Stimulated activated CD8-positive, alpha-beta memory T cell treated with anti-CD3 and anti-CD28 coated beads, Interleukin-12 subunit alpha, Interleukin-12 subunit beta, amount 100 ng/mL, for 24 hours (primary cell): ENCODE measurements around the gene DLX2.

Experiments used
- DNase-seq: peaks from one replicate; pipeline ENCODE4 v3.0.0-alpha.2; 2020; ENCODE audit errors: extremely low read depth

Gene DLX2

DNA sequence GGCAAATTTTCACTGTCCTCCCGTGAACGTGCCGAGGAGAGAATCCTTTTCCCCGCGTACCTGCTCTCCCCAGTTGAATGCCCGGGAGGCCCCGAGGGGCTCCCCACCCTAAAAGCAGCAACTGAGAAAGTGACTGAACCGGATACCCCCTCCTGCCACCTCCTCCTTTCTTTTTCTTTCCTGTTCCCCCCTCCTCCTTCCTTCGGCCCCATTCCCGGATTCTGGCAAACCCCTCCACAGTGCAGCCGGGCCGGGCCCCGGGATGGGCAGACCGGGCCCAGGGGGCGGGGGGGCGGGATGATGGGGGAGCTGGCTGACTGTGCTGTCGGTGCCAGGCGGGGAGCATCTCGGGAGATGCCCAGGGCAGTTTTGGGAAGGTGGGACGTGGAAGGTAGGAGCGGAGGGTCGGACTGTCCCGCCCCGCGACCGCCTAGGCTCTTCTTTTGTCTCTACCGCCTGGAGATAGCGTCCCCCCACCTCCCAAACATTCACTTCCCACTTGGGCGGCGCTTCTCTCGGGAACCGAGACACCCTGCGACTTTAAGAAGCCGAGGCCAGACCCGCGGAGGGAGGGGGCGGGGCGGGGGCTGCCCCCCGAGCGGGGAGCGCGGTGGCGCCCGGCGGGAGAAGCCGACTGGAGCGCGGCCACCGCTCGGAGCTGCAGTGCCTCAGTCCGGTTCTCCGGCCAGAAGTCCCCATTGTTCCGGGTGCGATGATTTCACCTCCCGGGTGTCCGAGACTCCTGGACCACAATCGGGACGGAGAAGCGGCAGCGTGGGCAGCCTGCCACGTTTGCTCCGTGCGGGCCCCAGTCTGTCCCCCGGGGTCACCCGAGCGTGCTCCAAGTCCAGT is 8.2 kb downstream of the DLX2 start:
- no peak for DNase-seq

DNA sequence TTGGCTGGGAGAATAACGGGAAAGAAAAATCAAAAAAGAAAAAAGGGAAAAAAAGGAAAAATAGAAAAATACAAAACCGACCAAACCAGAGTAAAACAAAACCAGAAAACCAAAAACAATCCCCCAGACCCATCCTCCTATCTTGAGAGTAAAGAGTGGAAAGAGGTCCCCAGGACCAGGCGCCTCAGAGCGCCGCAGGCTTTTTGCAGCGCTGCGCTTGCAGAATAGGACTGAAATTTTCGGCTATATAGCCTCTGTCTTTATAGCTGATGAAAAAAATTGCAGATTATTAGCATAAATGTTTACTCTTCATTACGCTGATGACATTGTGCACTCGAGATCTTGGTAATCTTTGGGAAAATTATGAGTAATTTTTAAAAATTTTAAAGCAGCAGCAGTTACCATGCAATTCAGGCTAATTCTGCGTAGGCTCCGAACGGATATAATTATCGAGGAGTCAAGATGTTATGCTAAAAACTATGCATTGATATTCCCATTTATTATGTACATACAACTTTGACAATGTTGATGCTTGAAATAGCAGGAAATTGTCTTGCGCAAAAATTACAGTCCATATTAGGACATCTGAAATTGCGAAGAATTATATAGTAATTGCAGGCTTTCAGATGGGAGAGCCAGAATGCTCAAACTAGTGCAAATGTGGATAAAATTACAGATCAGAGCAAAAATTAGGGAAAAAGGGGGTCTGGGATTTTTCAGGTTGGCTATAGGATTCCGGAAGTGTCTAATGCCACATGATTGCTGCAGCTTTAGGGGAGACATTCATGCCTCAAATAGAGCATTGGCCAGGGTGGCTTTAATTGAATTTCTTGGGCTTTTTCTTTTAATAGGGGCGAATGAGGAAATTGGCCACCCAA is 9.0 kb downstream of the DLX2 start:
- DNase-seq: no peak

DNA sequence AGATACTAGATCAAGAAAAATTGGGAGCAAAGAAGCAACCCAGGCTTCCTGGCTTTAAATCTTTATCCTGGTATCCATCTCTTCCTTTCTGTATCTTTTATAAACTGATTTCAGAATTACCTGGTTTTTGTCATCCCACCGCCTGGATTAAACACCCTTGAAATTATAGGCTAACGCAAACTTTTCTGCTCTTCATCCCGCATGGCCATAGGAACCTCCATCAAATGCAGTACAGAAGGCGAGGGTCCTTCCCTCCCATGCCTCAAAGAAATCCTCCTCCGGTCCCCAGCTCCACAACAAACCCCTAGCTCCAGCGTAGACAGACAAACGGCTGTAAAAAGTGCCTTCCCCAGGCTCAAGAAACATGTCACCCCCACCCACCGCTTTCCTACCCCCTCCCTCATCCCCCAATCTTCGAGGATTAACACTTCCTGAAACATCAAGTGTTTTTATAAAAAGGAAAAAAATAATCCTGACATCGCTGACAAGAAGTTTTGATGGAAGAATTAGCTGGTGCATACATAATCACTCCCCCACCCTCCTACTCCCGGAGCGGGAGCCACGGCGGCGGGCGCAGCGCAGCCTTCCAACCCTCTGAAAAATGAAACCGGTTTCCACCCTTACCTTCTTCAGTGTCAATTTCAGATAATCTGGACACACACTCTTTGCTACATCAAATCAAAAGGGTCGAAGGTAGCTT is 9.8 kb downstream of the DLX2 start:
- DNase-seq: no peak

DNA sequence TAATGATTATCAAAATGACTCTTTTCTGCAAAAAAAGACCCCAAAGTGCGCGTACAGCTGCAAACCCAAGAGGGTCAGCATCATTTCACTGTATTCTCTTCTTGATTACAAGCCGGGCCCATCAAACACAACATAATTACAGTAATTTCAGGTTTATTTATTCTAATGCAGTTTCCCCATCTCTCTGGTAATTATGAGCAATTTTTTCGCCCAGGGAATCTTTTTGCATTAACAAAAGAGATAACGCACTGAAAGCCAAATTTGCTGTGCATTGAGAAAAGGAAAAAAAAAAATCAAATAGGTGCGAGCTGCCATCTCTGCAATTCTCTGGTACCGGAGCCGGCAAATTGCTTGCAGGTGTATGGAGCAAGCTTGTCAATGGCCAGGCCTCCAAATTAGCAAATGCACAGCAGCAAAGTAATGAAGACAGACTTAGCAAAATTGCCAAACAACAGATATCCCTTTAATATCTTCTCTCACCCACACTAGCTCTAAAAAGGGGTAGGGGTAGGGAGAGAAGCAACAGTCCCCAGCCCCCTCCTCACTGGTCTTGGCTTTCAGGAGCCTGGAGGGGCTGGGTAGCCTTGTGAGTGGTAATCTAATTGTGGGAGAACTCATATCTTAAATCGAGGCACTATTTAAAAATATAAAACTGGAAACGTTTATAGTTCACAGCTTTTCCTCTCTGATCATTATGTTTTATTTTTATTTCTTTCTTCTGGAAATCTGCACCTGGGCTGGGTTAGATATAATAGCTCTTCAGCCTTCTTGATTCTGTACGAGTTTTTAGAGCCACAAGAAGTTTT is 10.7 kb downstream of the DLX2 start:
- DNase-seq: no peak

DNA sequence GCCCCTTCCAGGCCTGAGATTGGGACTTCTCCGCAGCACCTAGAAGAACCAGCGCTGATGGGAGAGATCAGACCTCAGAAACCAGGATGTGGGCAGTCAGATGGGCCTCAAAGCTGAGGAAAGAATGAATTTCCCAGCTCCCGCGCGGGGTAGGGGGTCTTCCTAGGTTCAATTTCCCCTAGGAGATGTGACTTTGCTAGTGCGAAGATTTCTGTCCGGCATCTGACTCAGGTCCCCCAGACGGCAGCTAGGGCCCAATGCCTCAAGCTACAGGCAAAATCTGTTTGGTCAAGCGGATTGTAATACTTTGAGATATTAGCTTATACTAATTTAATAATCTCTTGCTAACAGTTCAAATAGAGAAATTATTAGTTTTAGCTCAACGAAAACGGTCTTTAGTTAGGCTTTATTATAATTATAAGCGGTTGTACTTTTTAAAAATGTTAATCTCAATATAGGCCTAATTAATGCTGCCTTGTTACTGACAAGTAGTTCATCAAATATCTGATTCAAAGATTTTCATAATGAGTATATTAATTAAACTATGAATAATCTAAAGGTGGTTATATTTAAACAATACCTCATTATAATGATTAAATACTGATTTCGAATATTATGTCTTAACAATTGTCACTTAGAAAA is 11.6 kb downstream of the DLX2 start:
- DNase-seq: no peak

DNA sequence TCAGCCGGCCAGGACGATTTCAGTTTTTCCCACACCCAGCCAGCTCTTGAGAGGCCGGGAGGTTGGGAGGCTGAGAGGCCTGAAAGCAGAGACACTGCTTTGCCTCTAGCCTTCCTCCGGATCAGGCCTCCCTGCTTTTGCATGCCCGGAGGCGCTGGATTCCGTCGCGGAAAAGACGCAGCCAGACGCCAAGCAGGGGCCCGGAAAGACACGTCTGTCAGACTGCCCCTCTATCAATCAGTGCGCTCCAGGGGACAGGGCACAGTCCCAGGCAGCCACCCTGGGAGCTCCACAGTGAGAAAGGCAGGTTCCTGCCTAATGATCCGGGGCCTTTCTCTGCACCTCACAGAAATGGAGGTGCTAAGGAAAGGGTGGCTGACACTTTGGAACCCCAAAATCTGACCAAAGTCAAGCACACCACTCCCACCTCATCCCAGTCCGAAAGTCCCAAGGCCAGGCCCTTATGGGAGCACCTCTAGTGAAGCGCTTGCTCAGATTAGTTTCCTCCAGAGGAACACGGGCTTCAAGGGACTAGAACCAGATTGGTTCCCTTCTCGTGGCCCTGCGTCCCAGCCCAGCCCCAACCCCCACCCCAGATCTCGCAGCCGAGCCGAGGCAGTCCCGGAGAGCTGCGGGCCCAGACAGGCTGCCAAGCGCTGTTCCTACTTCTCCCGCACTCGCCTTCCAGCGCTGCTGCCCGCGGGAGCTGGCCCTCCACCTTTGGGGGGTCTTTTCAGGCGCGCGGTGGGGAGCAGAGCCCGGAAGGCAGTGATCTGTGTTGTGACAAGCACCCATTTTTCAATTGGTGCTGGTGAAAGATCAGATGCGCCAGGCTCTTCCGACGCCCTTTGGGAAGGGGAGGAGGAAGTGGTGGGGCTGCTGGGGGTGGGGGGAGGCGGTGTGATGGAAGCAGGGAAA is 12.4 kb downstream of the DLX2 start:
- DNase-seq: no peak

DNA sequence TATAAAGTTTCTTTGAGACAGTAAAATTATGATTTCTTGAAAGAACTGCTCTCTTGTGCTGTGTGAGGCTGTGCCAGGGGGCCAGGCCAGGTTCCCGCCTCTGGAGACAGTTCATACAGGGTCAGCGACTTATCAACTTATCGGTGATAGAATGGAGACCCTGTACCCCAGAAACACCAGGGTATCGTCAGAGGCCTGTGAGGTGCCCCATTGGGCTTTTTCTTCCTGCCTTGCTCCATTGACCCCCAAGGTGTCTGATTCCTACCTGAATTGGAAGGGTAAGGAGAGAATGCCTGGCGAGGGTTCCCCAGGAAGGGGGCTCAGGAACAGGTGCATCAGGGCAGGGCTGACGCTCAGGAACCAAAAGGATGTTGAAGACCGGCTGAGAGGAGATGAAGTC is 13.1 kb downstream of the DLX2 start:
- no peak for DNase-seq

DNA sequence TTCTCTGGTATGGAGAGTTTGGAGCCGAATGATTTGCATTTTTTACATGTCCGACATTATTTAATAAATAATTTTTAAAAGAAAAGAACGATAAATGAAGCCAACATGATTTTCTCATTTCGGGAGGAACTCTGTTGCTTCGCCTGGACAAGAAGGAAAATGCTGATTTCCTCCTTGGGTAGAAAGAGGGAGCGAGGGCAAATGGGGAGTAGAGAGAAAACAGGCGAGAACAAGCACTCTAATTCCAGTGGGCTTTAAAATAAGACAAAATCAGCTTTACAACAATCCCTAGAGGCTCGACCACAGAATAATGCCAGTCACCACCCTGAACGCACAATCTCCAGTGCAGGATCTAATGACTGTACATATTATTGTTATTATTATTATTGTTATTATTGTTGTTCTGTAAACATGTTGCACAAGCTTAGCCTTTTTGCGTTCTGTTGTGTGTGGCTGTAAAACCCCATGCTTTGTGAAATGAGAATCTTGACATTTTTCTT is 13.6 kb downstream of the DLX2 start:
- DNase-seq: no peak

DNA sequence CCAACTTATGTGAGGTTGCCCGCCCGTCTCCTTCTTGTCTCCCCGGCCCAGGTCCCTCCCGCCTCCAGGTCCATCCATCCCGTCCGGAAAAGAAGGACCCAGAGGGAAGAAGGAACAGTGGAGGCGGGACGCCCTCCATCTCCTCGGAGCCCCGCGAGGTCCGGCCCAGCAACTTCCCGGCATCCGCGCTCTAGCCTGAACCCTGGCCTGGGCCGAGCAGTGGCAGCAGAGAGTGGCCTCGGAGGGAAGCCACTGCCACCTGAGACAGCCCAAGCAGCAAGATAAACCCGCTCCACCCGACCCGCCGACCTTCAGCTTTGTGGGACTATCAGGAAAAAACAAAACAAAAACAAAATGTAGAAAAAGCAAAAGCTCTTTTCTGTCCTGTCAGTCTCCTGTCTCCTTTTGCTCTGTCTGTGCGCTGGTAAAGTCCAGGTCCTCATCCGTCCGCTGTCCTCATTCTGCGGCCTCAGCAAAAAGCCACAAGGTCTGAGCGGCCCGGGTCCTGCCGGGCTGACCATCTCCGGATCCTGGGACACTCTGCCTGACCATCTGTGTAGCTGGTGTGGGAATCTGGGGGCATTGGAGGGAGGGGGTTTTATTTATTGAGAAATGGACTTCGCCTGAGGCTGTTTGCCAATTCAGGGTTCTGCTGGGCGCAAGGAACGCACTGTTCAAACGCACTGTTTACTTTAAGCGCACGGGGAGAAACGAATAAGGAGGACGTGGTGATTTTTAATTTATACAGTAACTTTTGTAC is 14.3 kb downstream of the DLX2 start:
- no peak for DNase-seq

DNA sequence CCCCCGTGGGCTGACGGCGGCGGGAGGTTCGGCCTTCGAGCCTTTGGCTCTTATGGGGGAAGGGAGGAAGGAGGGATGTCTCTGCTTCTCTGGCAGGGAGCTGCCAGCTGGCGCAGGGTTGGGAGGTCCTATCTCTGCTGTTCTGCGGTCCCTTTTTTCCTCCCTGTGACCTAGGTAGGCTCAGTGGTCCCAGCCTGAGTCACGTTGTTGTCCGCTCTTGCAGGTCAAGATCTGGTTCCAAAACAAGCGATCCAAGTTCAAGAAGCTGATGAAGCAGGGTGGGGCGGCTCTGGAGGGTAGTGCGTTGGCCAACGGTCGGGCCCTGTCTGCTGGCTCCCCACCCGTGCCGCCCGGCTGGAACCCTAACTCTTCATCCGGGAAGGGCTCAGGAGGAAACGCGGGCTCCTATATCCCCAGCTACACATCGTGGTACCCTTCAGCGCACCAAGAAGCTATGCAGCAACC is 14.9 kb downstream of the DLX2 start:
- DNase-seq: no peak

DNA sequence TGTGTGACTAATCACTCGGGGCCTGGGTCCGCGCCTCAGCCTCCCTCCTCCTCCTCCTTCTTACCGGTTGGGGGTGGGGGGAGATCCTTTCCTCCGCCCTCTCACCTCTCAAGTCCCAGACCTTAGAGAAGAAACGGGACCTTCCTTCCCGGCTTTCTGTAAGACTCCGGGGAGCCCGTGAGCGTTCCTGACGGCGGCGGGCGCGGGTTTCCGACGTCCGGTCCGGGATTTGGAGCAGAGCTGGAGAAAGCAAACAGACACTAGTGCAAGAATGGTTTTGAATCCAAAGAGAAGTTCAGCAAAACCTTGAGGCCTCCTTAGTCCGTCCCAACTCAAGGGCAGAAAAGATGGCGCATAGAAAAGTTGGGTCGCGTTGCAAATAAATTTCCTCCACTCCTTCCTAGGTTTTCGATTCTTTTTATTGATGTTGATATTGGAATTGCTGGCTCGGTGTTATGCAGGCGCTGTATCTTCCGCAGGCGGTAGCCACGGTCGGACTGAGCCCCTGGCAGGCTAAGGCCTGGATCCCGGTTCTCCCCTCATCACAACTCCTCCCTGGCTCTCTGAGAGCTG is 15.4 kb downstream of the DLX2 start:
- DNase-seq: no peak

DNA sequence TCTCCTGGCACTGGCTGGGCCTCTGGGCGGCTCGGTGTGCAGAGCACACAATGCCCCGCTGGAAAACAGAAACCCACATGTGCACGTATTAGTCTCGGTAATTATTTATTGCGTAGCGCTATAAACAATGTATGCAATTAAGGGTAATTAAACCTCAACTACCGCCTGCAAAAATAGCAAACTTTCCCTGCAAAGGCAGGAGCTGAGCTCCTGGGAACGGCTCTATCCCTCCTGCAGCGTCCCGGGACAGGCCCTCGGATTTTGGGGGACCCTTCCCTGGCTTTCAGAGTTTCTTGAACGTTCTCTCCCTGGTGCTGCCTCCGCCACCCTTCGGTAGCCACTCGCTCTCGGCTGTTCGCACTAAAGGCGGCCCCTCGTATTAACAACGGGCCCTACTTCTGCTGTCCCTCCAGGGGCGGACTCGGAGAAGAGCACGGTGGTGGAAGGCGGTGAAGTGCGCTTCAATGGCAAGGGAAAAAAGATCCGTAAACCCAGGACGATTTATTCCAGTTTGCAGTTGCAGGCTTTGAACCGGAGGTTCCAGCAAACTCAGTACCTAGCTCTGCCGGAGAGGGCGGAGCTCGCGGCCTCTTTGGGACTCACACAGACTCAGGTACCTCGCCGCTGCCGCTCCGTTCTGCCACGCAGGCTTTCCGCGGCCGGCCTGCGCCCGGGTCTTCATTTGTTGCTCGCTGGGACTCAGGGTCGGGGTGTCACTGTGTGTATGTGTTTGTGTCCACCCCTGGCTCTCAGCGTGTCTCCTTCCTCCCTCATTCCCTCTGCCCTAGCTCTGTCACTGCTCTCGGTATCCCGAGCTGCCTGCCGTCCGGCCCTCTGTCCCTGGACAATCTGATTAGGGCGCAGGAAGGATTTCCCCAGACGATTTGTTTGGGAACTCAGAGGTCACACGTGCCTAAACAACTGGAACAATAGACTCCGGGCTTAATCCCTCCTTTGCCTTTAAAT is 16.2 kb downstream of the DLX2 start:
- no peak for DNase-seq

DNA sequence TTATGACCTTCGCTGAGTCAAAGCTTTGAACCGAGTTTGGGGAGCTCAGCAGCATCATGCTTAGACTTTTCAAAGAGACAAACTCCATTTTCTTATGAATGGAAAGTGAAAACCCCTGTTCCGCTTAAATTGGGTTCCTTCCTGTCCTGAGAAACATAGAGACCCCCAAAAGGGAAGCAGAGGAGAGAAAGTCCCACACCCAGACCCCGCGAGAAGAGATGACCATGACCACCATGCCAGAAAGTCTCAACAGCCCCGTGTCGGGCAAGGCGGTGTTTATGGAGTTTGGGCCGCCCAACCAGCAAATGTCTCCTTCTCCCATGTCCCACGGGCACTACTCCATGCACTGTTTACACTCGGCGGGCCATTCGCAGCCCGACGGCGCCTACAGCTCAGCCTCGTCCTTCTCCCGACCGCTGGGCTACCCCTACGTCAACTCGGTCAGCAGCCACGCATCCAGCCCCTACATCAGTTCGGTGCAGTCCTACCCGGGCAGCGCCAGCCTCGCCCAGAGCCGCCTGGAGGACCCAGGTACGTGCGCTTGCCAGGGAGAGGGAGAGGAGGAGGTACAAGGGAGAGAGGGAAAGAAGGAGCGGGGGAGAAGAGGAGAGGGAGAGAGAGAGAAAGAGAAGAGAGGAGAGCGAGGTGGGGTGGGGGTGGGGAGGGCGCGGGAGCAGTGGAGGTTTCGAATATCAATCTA is 17.1 kb downstream of the DLX2 start, which contains the start of gene DLX1:
Gene DLX1 (plus strand): TSS at position 48 of the 700 bp plus-strand sequence. CDS start 171 bp downstream, at position 219.
- DNase-seq: no peak

DNA sequence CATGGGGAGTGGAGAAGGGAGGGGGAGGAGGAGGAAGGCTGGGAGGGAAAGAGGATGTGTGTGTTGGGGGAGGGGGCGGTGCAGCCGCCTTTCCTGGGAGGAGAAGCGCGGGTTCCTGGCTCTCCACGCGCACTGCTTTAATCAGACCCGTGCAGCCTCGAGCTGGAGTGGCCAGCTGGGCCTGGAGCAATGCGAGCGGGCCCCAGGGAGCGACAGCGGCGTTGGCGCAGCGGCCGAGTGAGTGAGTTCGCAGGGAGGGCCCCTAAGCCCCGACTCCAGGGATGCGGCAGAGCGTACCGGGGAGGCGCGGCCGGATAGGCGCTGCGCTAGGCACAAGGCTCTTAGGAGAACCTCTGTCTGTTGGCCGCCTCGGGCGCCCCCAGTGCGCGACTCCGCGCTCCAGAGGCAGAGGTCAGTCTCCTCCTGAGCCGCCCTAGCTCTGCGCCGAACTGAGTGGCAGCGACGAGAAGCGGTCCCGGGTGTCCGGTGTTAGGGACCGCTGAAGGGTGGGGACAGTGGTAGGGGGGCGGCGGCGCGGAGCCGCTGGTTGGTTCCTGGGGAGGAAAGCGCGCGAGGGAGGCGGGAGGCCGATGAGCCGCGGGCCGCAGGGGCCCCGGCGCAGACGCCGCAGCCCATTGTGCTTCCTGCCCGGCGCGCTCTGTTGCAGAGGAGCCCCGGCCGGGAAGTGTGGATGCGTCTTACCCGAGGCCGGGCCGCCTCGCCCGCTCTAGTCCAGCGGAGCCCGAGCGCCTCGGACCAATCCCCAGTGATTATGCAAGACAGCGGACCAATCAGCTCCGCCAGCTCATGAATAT is 17.8 kb downstream of the DLX2 start:
- no peak for DNase-seq

DNA sequence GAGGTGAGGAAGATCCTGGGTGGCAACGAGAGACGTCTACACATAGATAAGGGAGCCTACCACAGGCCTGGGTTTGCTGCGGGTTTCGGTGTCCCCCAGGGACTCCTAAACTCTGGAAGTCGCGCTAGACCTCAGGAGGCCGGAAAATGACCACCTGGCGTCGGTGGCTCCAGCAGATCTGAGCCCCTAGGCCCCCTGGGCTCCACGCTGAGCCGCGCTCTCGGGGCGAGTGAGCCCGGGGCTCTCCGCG is 18.4 kb downstream of the DLX2 start:
- no peak for DNase-seq
